WERI-Rb-1 (cell line): ENCODE results near the gene RADIL.

Source experiments
- DNase-seq: peaks from one replicate; pipeline ENCODE4 v3.0.0-alpha.2; 2020
- H3K27ac ChIP-seq: fragments of 250-450 bp; sonication (Bioruptor Pico); 2 replicates; pipeline ENCODE4 v1.5.1; 2020; ENCODE audit warnings: mild to moderate bottlenecking, moderate library complexity
- H3K27me3 ChIP-seq: fragments of 250-450 bp; sonication (Bioruptor Pico); 2 replicates; pipeline ENCODE4 v1.5.1; 2021; ENCODE audit warnings: mild to moderate bottlenecking, low read depth, moderate library complexity; ENCODE audit not compliant: insufficient read depth, severe bottlenecking
- H3K36me3 ChIP-seq: fragments of 250-450 bp; sonication (Bioruptor Pico); 2 replicates; pipeline ENCODE4 v1.5.1; 2020; ENCODE audit warnings: mild to moderate bottlenecking, moderate library complexity
- H3K4me3 ChIP-seq: 2 replicates; pipeline ENCODE4 v1.5.1; 2011; ENCODE audit warnings: low read depth, mild to moderate bottlenecking, control low read depth, low read length
- H3K9me3 ChIP-seq: fragments of 250-450 bp; sonication (Bioruptor Pico); 2 replicates; pipeline ENCODE4 v1.5.1; 2021; ENCODE audit warnings: mild to moderate bottlenecking, moderate library complexity; ENCODE audit not compliant: severe bottlenecking
- TF ChIP-seq, protein P1 (sequence below): IDR thresholded peaks from 2 replicates; pipeline ENCODE4 v1.5.1; 2011; ENCODE audit warnings: low read depth, mild to moderate bottlenecking, control low read depth, inconsistent platforms, low read length

RADIL gene

GRCh38 chr7:4825081-4825480 is 58.4 kb downstream of the RADIL start:
- no peaks in the 10 kb centered on the region for H3K9me3 ChIP-seq
- no peaks in the 10 kb centered on the region for H3K27me3 ChIP-seq
- no peak overlapping the region for H3K27ac ChIP-seq
- H3K36me3 ChIP-seq, result peaks cover 8% of the 10 kb centered on the region
- DNase-seq, result no peak
- TF ChIP-seq, protein P1, sequence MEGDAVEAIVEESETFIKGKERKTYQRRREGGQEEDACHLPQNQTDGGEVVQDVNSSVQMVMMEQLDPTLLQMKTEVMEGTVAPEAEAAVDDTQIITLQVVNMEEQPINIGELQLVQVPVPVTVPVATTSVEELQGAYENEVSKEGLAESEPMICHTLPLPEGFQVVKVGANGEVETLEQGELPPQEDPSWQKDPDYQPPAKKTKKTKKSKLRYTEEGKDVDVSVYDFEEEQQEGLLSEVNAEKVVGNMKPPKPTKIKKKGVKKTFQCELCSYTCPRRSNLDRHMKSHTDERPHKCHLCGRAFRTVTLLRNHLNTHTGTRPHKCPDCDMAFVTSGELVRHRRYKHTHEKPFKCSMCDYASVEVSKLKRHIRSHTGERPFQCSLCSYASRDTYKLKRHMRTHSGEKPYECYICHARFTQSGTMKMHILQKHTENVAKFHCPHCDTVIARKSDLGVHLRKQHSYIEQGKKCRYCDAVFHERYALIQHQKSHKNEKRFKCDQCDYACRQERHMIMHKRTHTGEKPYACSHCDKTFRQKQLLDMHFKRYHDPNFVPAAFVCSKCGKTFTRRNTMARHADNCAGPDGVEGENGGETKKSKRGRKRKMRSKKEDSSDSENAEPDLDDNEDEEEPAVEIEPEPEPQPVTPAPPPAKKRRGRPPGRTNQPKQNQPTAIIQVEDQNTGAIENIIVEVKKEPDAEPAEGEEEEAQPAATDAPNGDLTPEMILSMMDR, result no peak
- H3K4me3 ChIP-seq, result no peak overlapping the region

GRCh38 chr7:4824120-4824775 is 59.3 kb downstream of the RADIL start:
- Histone ChIP-seq H3K36me3 (0 out of 2 replicates have a peak, but pooled peaks cover 3% of the 10 kb centered on the region), H3K27ac (no peak overlapping the region), H3K4me3 (no peak overlapping the region), H3K9me3 (no peaks in the 10 kb centered on the region), H3K27me3 (no peaks in the 10 kb centered on the region)
- DNase-seq, result no peak
- TF ChIP-seq, protein P1, result no peak

GRCh38 chr7:4823441-4824119 is 59.9 kb downstream of the RADIL start:
- Histone ChIP-seq H3K9me3 (no peaks in the 10 kb centered on the region), H3K4me3 (no peak overlapping the region), H3K36me3 (no peaks in the 10 kb centered on the region), H3K27me3 (no peaks in the 10 kb centered on the region), H3K27ac (no peak overlapping the region)
- DNase-seq, result no peak
- TF ChIP-seq, protein P1, result no peak

DNA sequence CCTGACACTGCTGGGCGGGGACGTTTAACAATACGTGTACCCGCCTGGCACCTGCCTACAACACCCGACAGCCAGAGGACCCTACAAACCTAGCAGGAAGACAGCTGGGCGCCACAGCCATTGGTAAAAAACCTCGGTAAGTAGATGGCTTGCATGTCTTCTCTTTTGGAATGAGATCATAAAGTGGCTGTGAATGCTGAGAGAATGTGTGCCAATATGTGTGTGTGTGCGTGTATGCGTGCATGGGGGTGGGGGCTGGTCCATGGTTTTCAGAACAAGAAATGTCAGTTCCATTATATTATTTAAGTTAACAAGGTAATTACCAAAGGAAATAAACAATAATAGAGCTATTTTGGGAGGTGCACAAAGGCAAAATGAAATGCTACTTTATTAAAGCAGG is 60.8 kb downstream of the RADIL start:
- H3K27ac ChIP-seq, result no peak overlapping the region
- no peaks in the 10 kb centered on the region for H3K27me3 ChIP-seq
- TF ChIP-seq, protein P1, result no peak
- no peak for DNase-seq
- no peak overlapping the region for H3K4me3 ChIP-seq
- H3K36me3 ChIP-seq, result no peaks in the 10 kb centered on the region
- no peaks in the 10 kb centered on the region for H3K9me3 ChIP-seq

- no peak for DNase-seq
- H3K27me3 ChIP-seq, result no peaks in the 10 kb centered on the region
- no peak overlapping the region for H3K27ac ChIP-seq
- H3K36me3 ChIP-seq, result no peaks in the 10 kb centered on the region
- H3K4me3 ChIP-seq, result no peak overlapping the region
- TF ChIP-seq, protein P1, result no peak
- H3K9me3 ChIP-seq, result no peaks in the 10 kb centered on the region
These were observed 62.5 kb downstream of the RADIL start for GRCh38 chr7:4820967-4821471.
